ENCODE measurements around the gene TRPC1. TPM values are rescaled to one million over a fixed set of nuclear protein-coding genes. Genes with fewer than 3 reads are reported as not detected.

Gene TRPC1
- total RNA-seq, 1 experiment from 2014 or later, result 10.9 TPM

DNA sequence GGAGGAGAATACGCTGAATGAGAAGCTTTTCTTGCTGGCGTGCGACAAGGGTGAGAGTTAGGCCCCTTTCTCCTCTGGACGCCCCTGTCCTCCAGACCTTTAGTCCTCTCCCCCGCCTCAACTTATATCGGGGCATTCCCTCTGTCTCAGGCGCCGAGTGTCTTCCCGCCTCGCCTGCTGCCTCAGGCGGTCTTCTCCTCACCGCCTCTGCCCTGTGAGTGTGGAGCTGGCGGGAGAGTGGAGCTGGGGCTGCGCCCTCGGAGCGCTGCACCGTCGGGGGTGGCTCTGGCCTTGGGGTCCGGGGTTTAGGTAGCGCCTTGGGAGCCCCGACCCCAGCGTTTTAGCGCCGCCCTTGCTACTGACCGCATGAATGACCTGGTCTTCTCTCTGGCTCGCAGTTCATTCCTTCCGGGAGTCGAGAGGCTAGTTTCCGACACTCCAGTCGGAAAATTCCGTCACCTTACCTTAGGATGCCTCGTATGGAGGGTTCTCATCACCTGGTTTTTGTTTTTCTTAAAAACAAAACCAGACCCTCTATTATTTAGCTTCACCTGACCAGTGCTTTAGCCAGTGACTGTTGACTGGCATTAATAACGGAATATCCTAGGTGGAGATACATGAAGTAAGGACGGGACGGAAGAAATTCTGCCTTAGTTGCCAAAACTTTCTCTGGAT is 985 bp downstream of the TRPC1 start:
- peak; percentile 55 for DNase-seq
- TF ChIP-seq, protein P1, sequence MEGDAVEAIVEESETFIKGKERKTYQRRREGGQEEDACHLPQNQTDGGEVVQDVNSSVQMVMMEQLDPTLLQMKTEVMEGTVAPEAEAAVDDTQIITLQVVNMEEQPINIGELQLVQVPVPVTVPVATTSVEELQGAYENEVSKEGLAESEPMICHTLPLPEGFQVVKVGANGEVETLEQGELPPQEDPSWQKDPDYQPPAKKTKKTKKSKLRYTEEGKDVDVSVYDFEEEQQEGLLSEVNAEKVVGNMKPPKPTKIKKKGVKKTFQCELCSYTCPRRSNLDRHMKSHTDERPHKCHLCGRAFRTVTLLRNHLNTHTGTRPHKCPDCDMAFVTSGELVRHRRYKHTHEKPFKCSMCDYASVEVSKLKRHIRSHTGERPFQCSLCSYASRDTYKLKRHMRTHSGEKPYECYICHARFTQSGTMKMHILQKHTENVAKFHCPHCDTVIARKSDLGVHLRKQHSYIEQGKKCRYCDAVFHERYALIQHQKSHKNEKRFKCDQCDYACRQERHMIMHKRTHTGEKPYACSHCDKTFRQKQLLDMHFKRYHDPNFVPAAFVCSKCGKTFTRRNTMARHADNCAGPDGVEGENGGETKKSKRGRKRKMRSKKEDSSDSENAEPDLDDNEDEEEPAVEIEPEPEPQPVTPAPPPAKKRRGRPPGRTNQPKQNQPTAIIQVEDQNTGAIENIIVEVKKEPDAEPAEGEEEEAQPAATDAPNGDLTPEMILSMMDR (IDR thresholded peaks at IDR 0.05; ENCODE audit: unreplicated experiment), result no peak
- H3K9me3 Mint-ChIP-seq (ENCODE audit: low read depth, unreplicated experiment), result no peaks in the 10 kb centered on the region
- peak overlapping the region; percentile 73 for H3K27ac Mint-ChIP-seq (ENCODE audit: unreplicated experiment)
- H3K36me3 Mint-ChIP-seq (ENCODE audit: insufficient read depth, unreplicated experiment), result peaks cover 14% of the 10 kb centered on the region
- no TSS peak for BruUV-seq (replicated peaks)
- peaks cover 9% of the 10 kb centered on the region for H3K4me1 Mint-ChIP-seq (ENCODE audit: low read depth, unreplicated experiment)
- H3K4me3 Mint-ChIP-seq (ENCODE audit: low read depth, unreplicated experiment), result peak overlapping the region; percentile 95
- CTCF ChIA-PET, result interaction anchor here (0.9 to 1.9 kb wide), 2 partner anchors 138 kb away, joined by 3 to 5 read pairs; no protein-coding TSS in a partner anchor
- intact Hi-C loops (cut with micrococcal nuclease; ENCODE audit: unreplicated experiment), result no loop called here
- H3K27me3 Mint-ChIP-seq (ENCODE audit: unreplicated experiment), result no peaks in the 10 kb centered on the region

- H3K4me1 Mint-ChIP-seq (ENCODE audit: low read depth, unreplicated experiment), result peaks cover 9% of the 10 kb centered on the region
- peak overlapping the region; percentile 73 for H3K27ac Mint-ChIP-seq (ENCODE audit: unreplicated experiment)
- no peaks in the 10 kb centered on the region for H3K27me3 Mint-ChIP-seq (ENCODE audit: unreplicated experiment)
- TF ChIP-seq, protein P1 (IDR thresholded peaks at IDR 0.05; ENCODE audit: unreplicated experiment), result no peak
- H3K4me3 Mint-ChIP-seq (ENCODE audit: low read depth, unreplicated experiment), result peak overlapping the region; percentile 95
- DNase-seq, result no peak
- TSS peak; percentile 43 for BruUV-seq (replicated peaks)
- CTCF ChIA-PET, result interaction anchor here (0.9 kb wide), 1 partner anchor 138 kb away, joined by 3 read pairs; no protein-coding TSS in a partner anchor
- H3K9me3 Mint-ChIP-seq (ENCODE audit: low read depth, unreplicated experiment), result no peaks in the 10 kb centered on the region
- intact Hi-C loops (cut with micrococcal nuclease; ENCODE audit: unreplicated experiment), result no loop called here
- H3K36me3 Mint-ChIP-seq (ENCODE audit: insufficient read depth, unreplicated experiment), result peaks cover 14% of the 10 kb centered on the region
Observed at GRCh38 chr3:142725357-142725739, 1.5 kb downstream of the TRPC1 start.

DNA sequence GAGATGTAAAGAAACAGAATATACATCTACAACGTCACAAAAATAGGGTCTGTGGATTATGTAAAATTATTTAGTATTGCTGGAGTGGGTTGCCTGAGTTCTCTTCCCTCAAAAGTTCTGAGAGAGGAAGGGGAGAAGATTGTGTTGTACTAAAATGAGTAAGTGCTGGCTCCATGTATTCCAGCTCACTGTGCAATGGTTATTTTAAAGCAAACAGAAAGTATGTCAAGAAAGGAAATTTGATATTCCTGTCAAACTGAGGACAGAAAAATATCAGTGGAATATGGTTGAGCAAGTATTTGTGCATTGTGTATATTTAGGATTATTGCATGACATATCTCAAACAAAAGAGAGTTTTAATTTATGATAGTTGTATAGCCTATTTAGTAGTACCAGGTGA is 2.2 kb downstream of the TRPC1 start:
- peaks cover 14% of the 10 kb centered on the region for H3K36me3 Mint-ChIP-seq (ENCODE audit: insufficient read depth, unreplicated experiment)
- TF ChIP-seq, protein P1 (IDR thresholded peaks at IDR 0.05; ENCODE audit: unreplicated experiment), result no peak
- intact Hi-C loops (cut with micrococcal nuclease; ENCODE audit: unreplicated experiment), result no loop called here
- no peaks in the 10 kb centered on the region for H3K27me3 Mint-ChIP-seq (ENCODE audit: unreplicated experiment)
- H3K4me1 Mint-ChIP-seq (ENCODE audit: low read depth, unreplicated experiment), result peaks cover 9% of the 10 kb centered on the region
- no peak overlapping the region for H3K27ac Mint-ChIP-seq (ENCODE audit: unreplicated experiment)
- H3K9me3 Mint-ChIP-seq (ENCODE audit: low read depth, unreplicated experiment), result no peaks in the 10 kb centered on the region
- DNase-seq, result no peak
- CTCF ChIA-PET, result no interaction called here
- BruUV-seq (replicated peaks), result no TSS peak
- no peak overlapping the region for H3K4me3 Mint-ChIP-seq (ENCODE audit: low read depth, unreplicated experiment)

DNA sequence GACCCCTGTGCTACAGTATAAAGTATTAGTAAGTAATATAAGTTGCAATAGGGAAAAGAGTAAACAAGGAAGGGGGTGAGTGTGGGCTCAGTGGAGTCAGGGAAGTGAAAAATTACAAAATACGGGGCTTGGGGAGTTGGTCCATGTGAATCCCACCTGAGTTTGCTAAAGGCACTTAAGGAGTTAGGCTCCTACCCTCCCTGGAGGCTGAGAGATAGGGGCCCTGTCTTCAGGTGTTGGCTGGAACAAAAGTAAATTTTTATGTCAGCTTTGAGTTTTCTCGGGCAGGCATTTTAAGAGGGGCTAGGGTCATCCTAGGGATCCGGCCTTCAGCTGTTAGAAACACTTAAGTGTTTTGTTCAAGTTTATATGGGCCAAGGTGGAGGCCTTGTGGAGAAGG is 8.2 kb downstream of the TRPC1 start:
- BruUV-seq (replicated peaks), result no TSS peak
- Mint-ChIP-seq H3K27me3 (ENCODE audit: unreplicated experiment) (no peaks in the 10 kb centered on the region), H3K27ac (ENCODE audit: unreplicated experiment) (no peak overlapping the region), H3K36me3 (ENCODE audit: insufficient read depth, unreplicated experiment) (no peaks in the 10 kb centered on the region), H3K9me3 (ENCODE audit: low read depth, unreplicated experiment) (no peaks in the 10 kb centered on the region), H3K4me1 (ENCODE audit: low read depth, unreplicated experiment) (peaks cover 9% of the 10 kb centered on the region), H3K4me3 (ENCODE audit: low read depth, unreplicated experiment) (no peak overlapping the region)
- intact Hi-C loops (cut with micrococcal nuclease; ENCODE audit: unreplicated experiment), result no loop called here
- CTCF ChIA-PET, result interaction anchor here (1.2 kb wide), 1 partner anchor 121 kb away, joined by 5 read pairs; no protein-coding TSS in a partner anchor
- TF ChIP-seq, protein P1 (IDR thresholded peaks at IDR 0.05; ENCODE audit: unreplicated experiment), result no peak
- no peak for DNase-seq
